ENCODE results near the gene SH3BP4. TPM values are rescaled to one million over a fixed set of nuclear protein-coding genes. Genes with fewer than 3 reads are reported as not detected.

SH3BP4 gene
- total and polyA plus RNA-seq, 10 of the 15 experiments (the other 5 are each of a cell fraction or from before 2014, with no cell fraction given), result 0.03 to 0.36 TPM; not detected in 8

- no peak for TF ChIP-seq CBX5 (IDR thresholded peaks at IDR 0.05; ENCODE audit: low read depth)
Observed at GRCh38 chr2:235047171-235048160, 95.6 kb downstream of the SH3BP4 start (continued).

GRCh38 chr2:235048549-235048948, 96.7 kb downstream of the SH3BP4 start:
- Histone ChIP-seq H3K27me3 (replicated peaks in 1 of 2; ENCODE audit: control insufficient read depth in 2 of 2, insufficient read depth in 2 of 2, low read length in 1 of 2) (no peaks in the 10 kb centered on the region; a peak in 1 of 4 replicates), H3K79me2 (ENCODE audit: control insufficient read depth, insufficient read depth, low read length) (no peaks in the 10 kb centered on the region), H4K20me1 (ENCODE audit: control insufficient read depth, insufficient read depth) (no peaks in the 10 kb centered on the region), H3K4me3 (no peak overlapping the region), H3K4me2 (ENCODE audit: control insufficient read depth, insufficient read depth) (no peak overlapping the region), H3K4me1 (ENCODE audit: control insufficient read depth, insufficient read depth, low read length) (peaks cover 2% of the 10 kb centered on the region; the same call in 1 of the 2 replicates), H3K9me3 (replicated peaks; ENCODE audit: control insufficient read depth, insufficient read depth, low read length) (no peaks in the 10 kb centered on the region; the same call in 2 of the 3 replicates), H2AFZ (ENCODE audit: control insufficient read depth, low read depth, low read length) (no peak overlapping the region), H3K27ac (ENCODE audit: control insufficient read depth, insufficient read depth) (no peak overlapping the region), H3K36me3 (ENCODE audit: control insufficient read depth in 2 of 2, insufficient read depth in 2 of 2, low read length in 1 of 2) (no peaks in the 10 kb centered on the region), H3K9ac (ENCODE audit: control insufficient read depth, insufficient read depth, low read length) (no peak overlapping the region)
- FAIRE-seq, result no peak
- ChIA-PET CTCF (interaction anchor here (0.6 kb wide), 1 partner anchor 1130 kb away, joined by 3 read pairs; no protein-coding TSS in a partner anchor), SMC1A (ENCODE audit: uncharacterized antibody, unreplicated experiment) (no interaction called here), RAD21 (ENCODE audit: unreplicated experiment) (no interaction called here), POLR2A (no interaction called here)
- DNase-seq (ENCODE audit: low read depth, low spot score), result no peak
- intact Hi-C loops (cut with micrococcal nuclease; ENCODE audit: unreplicated experiment) (no loop called here), in situ Hi-C loops (cut with MboI) (no loop called here)
- no peak for ATAC-seq
- no TSS peak for BruUV-seq (replicated peaks)
- 63% methylated on average over 7 of the region's 7 CpGs for WGBS (ENCODE audit: insufficient coverage, insufficient replicate concordance, low lambda C conversion rate, missing lambda C conversion rate)
- no peak for TF ChIP-seq MXI1 (IDR thresholded peaks at IDR 0.05; ENCODE audit: low read depth, low read length)
- no peak for TF ChIP-seq HCFC1 (IDR thresholded peaks at IDR 0.05; ENCODE audit: low read length)
- no peak for TF ChIP-seq RBBP5 (conservative IDR thresholded peaks at IDR 0.05)
- no peak for TF ChIP-seq NFYB (IDR thresholded peaks at IDR 0.05; ENCODE audit: insufficient read depth, low read depth, low read length)
- no peak for TF ChIP-seq CHD1 (IDR thresholded peaks at IDR 0.05; ENCODE audit: low read depth, low read length)
- TF ChIP-seq SREBF1 (IDR thresholded peaks at IDR 0.05; ENCODE audit: low read length), result no peak
- no peak for TF ChIP-seq E4F1 (IDR thresholded peaks at IDR 0.05; ENCODE audit: borderline replicate concordance, partially characterized antibody)
- no peak for TF ChIP-seq MYB (IDR thresholded peaks at IDR 0.05; ENCODE audit: borderline replicate concordance, low read depth, low read length)
- TF ChIP-seq ESRRA (IDR thresholded peaks at IDR 0.05; ENCODE audit: low read length), result no peak
- no peak for TF ChIP-seq LARP7 (IDR thresholded peaks at IDR 0.05)
- no peak for TF ChIP-seq REST (IDR thresholded peaks at IDR 0.05; ENCODE audit: low read depth, low read length)

Measured in GM12878 (cell line).